ENCODE measurements around the gene LNP1. TPM values are rescaled to one million over a fixed set of nuclear protein-coding genes. Genes with fewer than 3 reads are reported as not detected.

Gene LNP1
- total RNA-seq, 2 experiments from 2014 or later, result 0.47 to 0.70 TPM

- H3K4me3 ChIP-seq (ENCODE audit: low read length), result no peak overlapping the region
- ATAC-seq (ENCODE audit: poor library complexity) (no peak), DNase-seq (no peak)
- H3K4me1 ChIP-seq (ENCODE audit: insufficient read depth, low read length), result no peaks in the 10 kb centered on the region
- Mint-ChIP-seq H3K27ac (no peak overlapping the region), H3K4me1 (ENCODE audit: low read depth) (no peaks in the 10 kb centered on the region), H3K27me3 (peaks cover 38% of the 10 kb centered on the region), H3K36me3 (ENCODE audit: low read depth) (no peaks in the 10 kb centered on the region), H3K4me3 (no peak overlapping the region), H3K9me3 (no peaks in the 10 kb centered on the region)
- no peaks in the 10 kb centered on the region for H3K27me3 ChIP-seq (ENCODE audit: control insufficient read depth in 1 of 2, insufficient read depth in 2 of 2, low read length in 2 of 2)
- CTCF ChIA-PET, result no interaction called here
- no peaks in the 10 kb centered on the region for H3K36me3 ChIP-seq (ENCODE audit: insufficient read depth, low read length)
- TF ChIP-seq, protein P1, sequence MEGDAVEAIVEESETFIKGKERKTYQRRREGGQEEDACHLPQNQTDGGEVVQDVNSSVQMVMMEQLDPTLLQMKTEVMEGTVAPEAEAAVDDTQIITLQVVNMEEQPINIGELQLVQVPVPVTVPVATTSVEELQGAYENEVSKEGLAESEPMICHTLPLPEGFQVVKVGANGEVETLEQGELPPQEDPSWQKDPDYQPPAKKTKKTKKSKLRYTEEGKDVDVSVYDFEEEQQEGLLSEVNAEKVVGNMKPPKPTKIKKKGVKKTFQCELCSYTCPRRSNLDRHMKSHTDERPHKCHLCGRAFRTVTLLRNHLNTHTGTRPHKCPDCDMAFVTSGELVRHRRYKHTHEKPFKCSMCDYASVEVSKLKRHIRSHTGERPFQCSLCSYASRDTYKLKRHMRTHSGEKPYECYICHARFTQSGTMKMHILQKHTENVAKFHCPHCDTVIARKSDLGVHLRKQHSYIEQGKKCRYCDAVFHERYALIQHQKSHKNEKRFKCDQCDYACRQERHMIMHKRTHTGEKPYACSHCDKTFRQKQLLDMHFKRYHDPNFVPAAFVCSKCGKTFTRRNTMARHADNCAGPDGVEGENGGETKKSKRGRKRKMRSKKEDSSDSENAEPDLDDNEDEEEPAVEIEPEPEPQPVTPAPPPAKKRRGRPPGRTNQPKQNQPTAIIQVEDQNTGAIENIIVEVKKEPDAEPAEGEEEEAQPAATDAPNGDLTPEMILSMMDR (IDR thresholded peaks at IDR 0.05), result no peak
- no peaks in the 10 kb centered on the region for H3K9me3 ChIP-seq (ENCODE audit: control insufficient read depth in 1 of 2, insufficient read depth in 1 of 2, low read length in 2 of 2)
- POLR2A ChIA-PET, result no interaction called here
- no peak overlapping the region for H3K27ac ChIP-seq (ENCODE audit: low read depth in 1 of 2, low read length in 2 of 2)
- intact Hi-C loops (cut with DNase I, micrococcal nuclease), result no loop called here
Observed at GRCh38 chr3:100427699-100428098, 26.4 kb downstream of the LNP1 start.

- Mint-ChIP-seq H3K27me3 (peaks cover 28% of the 10 kb centered on the region), H3K9me3 (no peaks in the 10 kb centered on the region), H3K36me3 (ENCODE audit: low read depth) (no peaks in the 10 kb centered on the region), H3K4me3 (no peak overlapping the region), H3K4me1 (ENCODE audit: low read depth) (no peaks in the 10 kb centered on the region), H3K27ac (no peak overlapping the region)
- Histone ChIP-seq H3K36me3 (ENCODE audit: insufficient read depth, low read length) (no peaks in the 10 kb centered on the region), H3K4me3 (ENCODE audit: low read length) (no peak overlapping the region), H3K27ac (ENCODE audit: low read depth in 1 of 2, low read length in 2 of 2) (no peak overlapping the region), H3K27me3 (ENCODE audit: control insufficient read depth in 1 of 2, insufficient read depth in 2 of 2, low read length in 2 of 2) (no peaks in the 10 kb centered on the region), H3K9me3 (ENCODE audit: control insufficient read depth in 1 of 2, insufficient read depth in 1 of 2, low read length in 2 of 2) (no peaks in the 10 kb centered on the region), H3K4me1 (ENCODE audit: insufficient read depth, low read length) (no peaks in the 10 kb centered on the region)
- ATAC-seq (ENCODE audit: poor library complexity), result no peak
- intact Hi-C loops (cut with DNase I, micrococcal nuclease), result no loop called here
- POLR2A ChIA-PET, result no interaction called here
- DNase-seq, result no peak
- TF ChIP-seq, protein P1 (IDR thresholded peaks at IDR 0.05), result no peak
- CTCF ChIA-PET, result no interaction called here
Observed at GRCh38 chr3:100429187-100429716, 27.9 kb downstream of the LNP1 start.

DNA sequence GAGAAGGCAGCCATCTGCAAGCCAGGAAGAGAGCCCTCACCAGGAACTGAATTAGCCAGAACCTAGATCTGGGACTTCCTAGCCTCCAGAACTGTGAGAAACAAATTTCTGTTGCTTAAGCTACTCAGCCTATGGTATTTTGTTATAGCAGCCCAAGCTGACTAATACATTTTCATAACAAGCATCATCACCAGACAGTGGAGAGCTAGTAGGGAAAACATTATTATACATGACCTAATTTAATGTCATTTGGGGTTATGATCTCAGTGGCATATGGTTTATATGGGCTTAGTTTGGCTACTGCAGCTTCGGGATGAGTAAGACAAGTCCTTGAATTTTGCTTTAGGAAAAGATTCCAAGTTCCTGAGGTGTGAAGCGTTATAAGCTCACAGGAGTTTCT lies 35.6 kb downstream of the LNP1 start:
- TF ChIP-seq, protein P1 (IDR thresholded peaks at IDR 0.05), result no peak
- H3K4me3 ChIP-seq (ENCODE audit: low read length), result no peak overlapping the region
- DNase-seq (no peak), ATAC-seq (ENCODE audit: poor library complexity) (no peak)
- H3K27ac Mint-ChIP-seq, result no peak overlapping the region
- ChIA-PET CTCF (no interaction called here), POLR2A (interaction anchor here (0.6 kb wide), 1 partner anchor 64 kb away, joined by 3 read pairs; no protein-coding TSS in a partner anchor)
- H3K36me3 ChIP-seq (ENCODE audit: insufficient read depth, low read length), result no peaks in the 10 kb centered on the region
- no peaks in the 10 kb centered on the region for H3K36me3 Mint-ChIP-seq (ENCODE audit: low read depth)
- peaks cover 9% of the 10 kb centered on the region for H3K4me1 Mint-ChIP-seq (ENCODE audit: low read depth)
- no peaks in the 10 kb centered on the region for H3K27me3 ChIP-seq (ENCODE audit: control insufficient read depth in 1 of 2, insufficient read depth in 2 of 2, low read length in 2 of 2)
- H3K9me3 ChIP-seq (ENCODE audit: control insufficient read depth in 1 of 2, insufficient read depth in 1 of 2, low read length in 2 of 2), result no peaks in the 10 kb centered on the region
- H3K4me1 ChIP-seq (ENCODE audit: insufficient read depth, low read length), result peaks cover 7% of the 10 kb centered on the region
- no peak overlapping the region for H3K4me3 Mint-ChIP-seq
- no peaks in the 10 kb centered on the region for H3K9me3 Mint-ChIP-seq
- H3K27ac ChIP-seq (ENCODE audit: low read depth in 1 of 2, low read length in 2 of 2), result no peak overlapping the region
- intact Hi-C loops (cut with DNase I, micrococcal nuclease), result no loop called here
- no peaks in the 10 kb centered on the region for H3K27me3 Mint-ChIP-seq

All from CD4-positive, alpha-beta T cell (primary cell).